Upper lobe of right lung (tissue), 1 donor: Measurements from ENCODE around the gene TTBK2. TPM values are rescaled to one million over a fixed set of nuclear protein-coding genes. Genes with fewer than 3 reads are reported as not detected.
"Not testable (repeated sequence)": the region's sequence is repeated elsewhere in the genome, so short reads cannot be mapped to it uniquely, and the experiment has no call there.

Experiments
- ATAC-seq: fragments of 200-7000 bp; cut with Tn5 transposase; one replicate; pipeline ENCODE4 v1.9.1; 2020; ENCODE audit warnings: mild to moderate bottlenecking, moderate library complexity
- DNase-seq: peaks from one replicate; pipeline ENCODE4 v3.0.0-alpha.2; 2020
- H3K27ac ChIP-seq: fragments of 200-600 bp; one replicate; pipeline ENCODE4 v1.8.0; 2022
- H3K27me3 ChIP-seq: fragments of 200-600 bp; one replicate; pipeline ENCODE4 v1.8.0; 2022; ENCODE audit warnings: mild to moderate bottlenecking
- H3K36me3 ChIP-seq: fragments of 200-600 bp; one replicate; pipeline ENCODE4 v1.8.0; 2022
- H3K4me1 ChIP-seq: fragments of 200-600 bp; one replicate; pipeline ENCODE4 v1.8.0; 2022
- H3K4me3 ChIP-seq: fragments of 200-600 bp; one replicate; pipeline ENCODE4 v1.8.0; 2022; ENCODE audit warnings: mild to moderate bottlenecking
- H3K9me3 ChIP-seq: fragments of 200-600 bp; one replicate; pipeline ENCODE4 v1.8.0; 2022
- intact Hi-C: fragments of 100-400 bp; cut with DNase I; formaldehyde crosslinking; loops from one replicate; pipeline ENCODE4 v1.11.0; 2022
- total RNA-seq: library from RNA; stranded (reverse); fragmentation: NEBNext Ultra II Directional; extraction: Animal tissue kit (Norgen Biotek cat#: 25700); gene quantifications from one replicate; pipeline ENCODE4 v1.2.1, GENCODE V29; 2021
- TF ChIP-seq, protein P1 (sequence below): fragments of 200-600 bp; IDR thresholded peaks from one replicate; pipeline ENCODE4 v1.8.0; 2022; ENCODE audit warnings: antibody characterized with exemption
- donor health status: DM: no; HTN: yes; CAD: no; lungs with severe emphysema.

TTBK2 gene
- total RNA-seq, 1 donor from 2014 or later: 19.1 TPM

DNA sequence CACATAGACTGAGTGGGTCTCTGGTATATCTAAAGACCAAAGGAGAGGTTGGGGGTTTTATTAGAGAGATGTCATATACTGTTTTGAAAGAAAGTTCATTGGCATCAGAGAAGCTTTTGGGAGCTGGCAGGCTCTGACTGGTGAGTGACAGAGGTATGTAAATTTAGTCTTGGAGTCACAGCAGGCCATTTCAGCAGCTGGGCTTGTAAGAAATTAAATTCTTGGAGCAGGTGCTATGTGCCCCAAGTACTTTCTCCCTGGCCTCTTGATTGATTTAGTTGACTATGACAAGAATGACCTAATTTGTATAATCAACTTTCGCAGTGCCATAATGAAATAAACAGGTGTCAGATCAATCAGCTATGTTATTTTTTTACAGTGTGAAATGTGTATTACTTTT lies 135.9 kb downstream of the TTBK2 start:
- TF ChIP-seq, protein P1, sequence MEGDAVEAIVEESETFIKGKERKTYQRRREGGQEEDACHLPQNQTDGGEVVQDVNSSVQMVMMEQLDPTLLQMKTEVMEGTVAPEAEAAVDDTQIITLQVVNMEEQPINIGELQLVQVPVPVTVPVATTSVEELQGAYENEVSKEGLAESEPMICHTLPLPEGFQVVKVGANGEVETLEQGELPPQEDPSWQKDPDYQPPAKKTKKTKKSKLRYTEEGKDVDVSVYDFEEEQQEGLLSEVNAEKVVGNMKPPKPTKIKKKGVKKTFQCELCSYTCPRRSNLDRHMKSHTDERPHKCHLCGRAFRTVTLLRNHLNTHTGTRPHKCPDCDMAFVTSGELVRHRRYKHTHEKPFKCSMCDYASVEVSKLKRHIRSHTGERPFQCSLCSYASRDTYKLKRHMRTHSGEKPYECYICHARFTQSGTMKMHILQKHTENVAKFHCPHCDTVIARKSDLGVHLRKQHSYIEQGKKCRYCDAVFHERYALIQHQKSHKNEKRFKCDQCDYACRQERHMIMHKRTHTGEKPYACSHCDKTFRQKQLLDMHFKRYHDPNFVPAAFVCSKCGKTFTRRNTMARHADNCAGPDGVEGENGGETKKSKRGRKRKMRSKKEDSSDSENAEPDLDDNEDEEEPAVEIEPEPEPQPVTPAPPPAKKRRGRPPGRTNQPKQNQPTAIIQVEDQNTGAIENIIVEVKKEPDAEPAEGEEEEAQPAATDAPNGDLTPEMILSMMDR: no peak
- peaks cover 12% of the 10 kb centered on the region for H3K36me3 ChIP-seq
- ATAC-seq: no peak

GRCh38 chr15:42782716-42783115 lies 137.9 kb downstream of the TTBK2 start:
- Histone ChIP-seq H3K9me3 (no peaks in the 10 kb centered on the region), H3K27me3 (no peaks in the 10 kb centered on the region), H3K27ac (no peak overlapping the region), H3K4me3 (no peak overlapping the region), H3K4me1 (no peaks in the 10 kb centered on the region), H3K36me3 (peaks cover 12% of the 10 kb centered on the region)
- intact Hi-C loops: no loop called here
- no peak for ATAC-seq
- no peak for DNase-seq
- TF ChIP-seq, protein P1: no peak

More for the DNA sequence above, 135.9 kb downstream of the TTBK2 start:
- Histone ChIP-seq H3K4me3 (no peak overlapping the region), H3K27ac (no peak overlapping the region), H3K9me3 (no peaks in the 10 kb centered on the region), H3K27me3 (no peaks in the 10 kb centered on the region), H3K4me1 (no peaks in the 10 kb centered on the region)
- intact Hi-C loops: no loop called here
- DNase-seq: no peak

- Histone ChIP-seq H3K4me1 (no peaks in the 10 kb centered on the region), H3K36me3 (peaks cover 31% of the 10 kb centered on the region), H3K27me3 (no peaks in the 10 kb centered on the region), H3K4me3 (no peak overlapping the region), H3K9me3 (no peaks in the 10 kb centered on the region), H3K27ac (no peak overlapping the region)
- TF ChIP-seq, protein P1: no peak
- intact Hi-C loops: no loop called here
- DNase-seq (no peak), ATAC-seq (no peak)
Measured at GRCh38 chr15:42775416-42775815, 145.2 kb downstream of the TTBK2 start.

DNA sequence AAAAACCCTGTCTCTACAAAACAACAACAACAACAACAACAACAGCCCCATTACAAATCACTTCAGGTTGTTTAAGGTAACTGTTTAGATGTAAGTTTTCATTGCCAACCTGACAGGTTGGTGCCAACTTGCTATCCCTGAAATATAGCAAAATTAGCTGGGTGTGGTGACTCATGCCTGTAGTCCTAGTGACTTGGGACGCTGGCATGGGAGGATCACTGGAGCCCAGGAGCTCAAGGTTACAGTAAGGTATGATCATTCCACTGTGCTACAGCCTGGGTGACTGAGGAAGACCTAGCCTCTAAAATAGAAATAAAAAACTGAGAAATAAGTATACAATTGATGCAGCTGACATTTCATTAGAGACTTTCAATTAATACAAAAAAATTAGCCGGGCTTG lies 147.7 kb downstream of the TTBK2 start:
- TF ChIP-seq, protein P1: no peak

DNA sequence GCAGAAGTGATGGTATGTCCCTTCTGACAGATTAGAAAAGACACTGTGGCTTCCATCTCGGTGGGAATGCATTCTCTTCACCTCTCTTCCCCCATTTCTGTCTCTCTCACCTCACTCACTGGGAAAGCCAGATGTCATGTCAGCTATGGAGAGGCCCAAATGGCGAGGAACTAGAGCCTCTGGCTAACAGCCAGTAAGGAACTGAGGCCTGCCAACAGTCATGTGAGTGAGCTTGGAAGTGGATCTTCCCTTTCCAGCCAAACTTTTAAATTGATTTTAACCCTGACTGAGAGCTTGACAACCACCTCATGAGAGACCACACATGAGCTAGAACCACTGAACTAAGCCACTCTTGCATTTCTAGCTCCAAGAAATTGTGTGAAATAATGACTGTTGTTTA lies 148.4 kb downstream of the TTBK2 start:
- no peak for ATAC-seq
- H3K4me3 ChIP-seq: no peak overlapping the region

More for the DNA sequence above, 147.7 kb downstream of the TTBK2 start:
- H3K36me3 ChIP-seq: peaks cover 31% of the 10 kb centered on the region
- no peak for ATAC-seq
- no peak for DNase-seq
- H3K4me3 ChIP-seq: no peak overlapping the region
- no peaks in the 10 kb centered on the region for H3K4me1 ChIP-seq
- intact Hi-C loops: no loop called here
- no peaks in the 10 kb centered on the region for H3K9me3 ChIP-seq
- H3K27me3 ChIP-seq: no peaks in the 10 kb centered on the region
- H3K27ac ChIP-seq: no peak overlapping the region

DNA sequence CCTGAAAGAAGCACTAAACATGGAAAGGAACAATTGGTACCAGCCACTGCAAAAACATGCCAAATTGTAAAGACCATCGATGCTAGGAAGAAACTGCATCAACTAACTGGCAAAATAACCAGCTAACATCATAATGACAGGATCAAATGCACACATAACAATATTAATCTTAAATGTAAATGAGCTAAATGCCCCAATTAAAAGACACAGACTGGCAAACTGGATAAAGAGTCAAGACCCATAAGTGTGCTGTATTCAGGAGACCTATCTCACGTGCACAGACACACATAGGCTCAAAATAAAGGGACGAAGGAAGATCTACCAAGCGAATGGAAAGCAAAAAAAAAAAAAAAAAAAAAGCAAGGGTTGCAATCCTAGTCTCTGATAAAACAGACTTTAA lies 154.5 kb downstream of the TTBK2 start:
- intact Hi-C loops, DNase-seq, H3K36me3 ChIP-seq, H3K4me1 ChIP-seq, H3K27ac ChIP-seq, H3K9me3 ChIP-seq, H3K27me3 ChIP-seq, H3K4me3 ChIP-seq, ATAC-seq: not testable (repeated sequence)

More for the DNA sequence above, 148.4 kb downstream of the TTBK2 start:
- intact Hi-C loops: no loop called here
- TF ChIP-seq, protein P1: no peak
- H3K4me1 ChIP-seq: no peaks in the 10 kb centered on the region
- no peak for DNase-seq
- H3K27me3 ChIP-seq: no peaks in the 10 kb centered on the region
- no peaks in the 10 kb centered on the region for H3K9me3 ChIP-seq
- peaks cover 31% of the 10 kb centered on the region for H3K36me3 ChIP-seq
- H3K27ac ChIP-seq: no peak overlapping the region

DNA sequence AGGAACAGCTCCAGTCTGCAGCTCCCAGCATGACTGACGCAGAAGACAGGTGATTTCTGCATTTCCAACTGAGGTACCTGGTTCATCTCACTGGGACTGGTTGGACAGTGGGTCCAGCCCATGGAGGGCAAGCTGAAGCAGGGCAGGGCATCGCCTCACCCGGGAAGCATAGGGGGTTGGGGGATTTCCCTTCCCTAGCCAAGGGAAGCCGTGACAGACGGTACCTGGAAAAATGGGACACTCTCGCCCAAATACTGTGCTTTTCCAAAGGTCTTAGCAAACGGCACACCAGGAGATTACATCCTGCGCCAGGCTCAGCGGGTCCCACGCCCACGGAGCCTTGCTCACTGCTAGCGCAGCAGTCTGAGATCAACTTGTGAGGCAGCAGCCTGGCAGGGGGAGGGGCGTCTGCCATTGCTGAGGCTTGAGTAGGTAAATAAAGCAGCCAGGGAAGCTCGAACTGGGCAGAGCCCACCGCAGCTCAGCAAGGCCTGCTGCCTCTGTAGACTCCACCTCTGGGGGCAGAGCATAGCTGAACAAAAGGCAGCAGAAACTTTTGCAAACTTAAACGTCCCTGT lies 156.3 kb downstream of the TTBK2 start:
- H3K9me3 ChIP-seq, intact Hi-C loops, H3K27me3 ChIP-seq, DNase-seq, H3K4me3 ChIP-seq, H3K27ac ChIP-seq, ATAC-seq, H3K4me1 ChIP-seq, H3K36me3 ChIP-seq: not testable (repeated sequence)

DNA sequence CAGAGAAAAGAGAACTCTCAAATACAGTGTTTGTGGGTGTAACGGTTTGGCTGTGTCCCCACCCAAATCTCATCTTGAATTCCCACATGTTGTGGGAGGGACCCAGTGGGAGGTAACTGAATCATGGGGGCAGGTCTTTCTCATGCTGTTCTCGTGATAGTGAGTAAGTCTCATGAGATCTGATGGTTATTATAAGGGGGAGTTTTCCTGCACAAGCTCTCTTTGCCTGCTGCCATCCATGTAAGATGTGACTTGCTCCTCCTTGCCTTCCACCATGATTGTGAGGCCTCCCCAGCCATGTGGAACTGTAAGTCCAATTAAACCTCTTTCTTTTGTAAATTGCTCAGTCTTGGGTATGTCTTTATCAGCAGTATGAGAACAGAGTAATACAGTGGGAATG lies 158.8 kb downstream of the TTBK2 start:
- intact Hi-C loops, DNase-seq, H3K4me1 ChIP-seq, H3K9me3 ChIP-seq, H3K27me3 ChIP-seq, H3K4me3 ChIP-seq, ATAC-seq, H3K36me3 ChIP-seq, H3K27ac ChIP-seq: not testable (repeated sequence)
